IMR-90 (cell line): ENCODE data around the gene MAK. TPM values are rescaled to one million over a fixed set of nuclear protein-coding genes. Genes with fewer than 3 reads are reported as not detected.
"Not testable (repeated sequence)": the region's sequence is repeated elsewhere in the genome, so short reads cannot be mapped to it uniquely, and the experiment has no call there.

ENCODE experiments used
- ATAC-seq: fragments of 200-7000 bp; cut with Tn5 transposase; 2 replicates; pipeline ENCODE4 v1.9.1; 2020; ENCODE audit warnings: low read depth, mild to moderate bottlenecking, moderate library complexity
- BruUV-seq: library from RNA; stranded (reverse); fragments of 400-500 nt; replicated peaks from 2 replicates; lab custom pipeline; 2021; lab: Mats Ljungman, UMichigan
- CTCF ChIA-PET: fragments of 300-600 bp; formaldehyde crosslinking; extraction: SDS; loops from one replicate; lab custom pipeline; 2021; ENCODE audit warnings: antibody characterized with exemption; lab: Yijun Ruan, JAX
- POLR2A ChIA-PET: fragments of 300-600 bp; sonication (Branson Sonifier 250); formaldehyde crosslinking; loops from one replicate; lab custom pipeline; 2022; ENCODE audit warnings: antibody characterized with exemption; ENCODE audit not compliant: unreplicated experiment; lab: Charles Lee
- DNase-seq: peaks from one replicate; pipeline ENCODE4 v3.0.0; 2013
- H2AFZ ChIP-seq: replicated peaks from 2 replicates; pipeline ENCODE3; 2013; ENCODE audit warnings: low read length, mild to moderate bottlenecking; ENCODE audit not compliant: poor library complexity
- H2AK5ac ChIP-seq: 2 replicates; pipeline ENCODE4 v1.6.1; 2013; ENCODE audit warnings: low read depth, low read length, inconsistent platforms
- H2AK9ac ChIP-seq: replicated peaks from 2 replicates; pipeline ENCODE3; 2013; ENCODE audit warnings: mild to moderate bottlenecking, low read depth, low read length, moderate library complexity; ENCODE audit not compliant: poor library complexity
- H2BK120ac ChIP-seq: 2 replicates; pipeline ENCODE4 v1.6.1; 2013; ENCODE audit warnings: low read depth, low read length, inconsistent platforms
- H2BK15ac ChIP-seq: 3 replicates; pipeline ENCODE4 v1.6.1; 2013; ENCODE audit warnings: low read depth, low read length, inconsistent platforms
- H2BK20ac ChIP-seq: 2 replicates; pipeline ENCODE4 v1.6.1; 2013; ENCODE audit warnings: low read depth, mild to moderate bottlenecking, inconsistent platforms, low read length, moderate library complexity
- H2BK5ac ChIP-seq: 2 replicates; pipeline ENCODE4 v1.6.1; 2013; ENCODE audit warnings: mild to moderate bottlenecking, low read depth, low read length, inconsistent platforms; ENCODE audit not compliant: poor library complexity, severe bottlenecking
- H3K14ac ChIP-seq: replicated peaks from 2 replicates; pipeline ENCODE4 v1.6.1; 2013; ENCODE audit warnings: low read depth, low read length, inconsistent platforms
- H3K18ac ChIP-seq: 2 replicates; pipeline ENCODE4 v1.6.1; 2013; ENCODE audit warnings: low read depth, low read length, control low read depth
- H3K23ac ChIP-seq: 2 replicates; pipeline ENCODE4 v1.6.1; 2013; ENCODE audit warnings: low read depth, low read length, inconsistent platforms
- H3K27ac ChIP-seq: 2 replicates; pipeline ENCODE4 v1.5.1; 2013; ENCODE audit warnings: mild to moderate bottlenecking, control low read depth, low read length; ENCODE audit not compliant: insufficient read depth
- H3K27me3 ChIP-seq: 2 replicates; pipeline ENCODE4 v1.6.1; 2013; ENCODE audit warnings: low read length; ENCODE audit not compliant: control insufficient read depth, insufficient read depth
- H3K36me3 ChIP-seq: 2 replicates; pipeline ENCODE4 v1.6.1; 2013; ENCODE audit warnings: low read length, mixed read lengths; ENCODE audit not compliant: control insufficient read depth, insufficient read depth
- H3K4ac ChIP-seq: 2 replicates; pipeline ENCODE4 v1.6.1; 2013; ENCODE audit warnings: low read depth, low read length, inconsistent platforms
- H3K4me1 ChIP-seq: 2 replicates; pipeline ENCODE4 v1.6.1; 2013; ENCODE audit warnings: low read length, mixed read lengths; ENCODE audit not compliant: control insufficient read depth, insufficient read depth
- H3K4me2 ChIP-seq: 2 replicates; pipeline ENCODE4 v1.6.1; 2013; ENCODE audit warnings: low read depth, mild to moderate bottlenecking, control low read depth, low read length, moderate library complexity
- H3K4me3 ChIP-seq: 2 replicates; pipeline ENCODE4 v1.5.1; 2013; ENCODE audit warnings: low read depth, mild to moderate bottlenecking, control low read depth, low read length, moderate library complexity; ENCODE audit not compliant: insufficient read depth
- H3K56ac ChIP-seq: 2 replicates; pipeline ENCODE4 v1.6.1; 2013; ENCODE audit warnings: low read length, inconsistent platforms; ENCODE audit not compliant: insufficient read depth; ENCODE audit errors: extremely low read depth
- H3K79me1 ChIP-seq, 2 experiments: 2 replicates each; pipeline ENCODE4 v1.6.1; 2013; ENCODE audit warnings: low read length in 2 of 2, inconsistent platforms in 1 of 2, low read depth in 1 of 2
- H3K9ac ChIP-seq: 2 replicates; pipeline ENCODE4 v1.6.1; 2013; ENCODE audit warnings: low read depth, low read length, control low read depth
- H3K9me1 ChIP-seq: 2 replicates; pipeline ENCODE4 v1.6.1; 2013; ENCODE audit warnings: low read length, inconsistent platforms; ENCODE audit not compliant: insufficient read depth
- H3K9me3 ChIP-seq: 2 replicates; pipeline ENCODE4 v1.6.1; 2013; ENCODE audit warnings: low read length; ENCODE audit not compliant: control insufficient read depth, insufficient read depth
- H4K20me1 ChIP-seq: 2 replicates; pipeline ENCODE4 v1.6.1; 2013; ENCODE audit warnings: low read length, inconsistent platforms; ENCODE audit not compliant: insufficient read depth
- H4K5ac ChIP-seq: 2 replicates; pipeline ENCODE4 v1.6.1; 2013; ENCODE audit warnings: mild to moderate bottlenecking, low read depth, low read length, control low read depth
- H4K8ac ChIP-seq, 2 experiments: 2 replicates each; pipeline ENCODE4 v1.6.1; 2013; ENCODE audit warnings: low read depth in 2 of 2, low read length in 2 of 2, control low read depth in 1 of 2, inconsistent platforms in 1 of 2
- H4K91ac ChIP-seq: 2 replicates; pipeline ENCODE4 v1.6.1; 2013; ENCODE audit warnings: low read depth, low read length, inconsistent platforms; ENCODE audit not compliant: insufficient read depth
- WGBS, 2 experiments: methylation state at CpG; one replicate each; pipeline versions ENCODE4 v1.1.5 to v1.1.7; 2013; ENCODE audit warnings: missing lambda C conversion rate in 2 of 2; ENCODE audit not compliant: insufficient read length in 1 of 2; ENCODE audit errors: extremely low coverage in 2 of 2; 5-methylcytosine and 5-hydroxymethylcytosine counted together
- dilution Hi-C: fragments of 300-500 bp; cut with HindIII; formaldehyde crosslinking; loops from one replicate; pipeline ENCODE4 v1.14.3; 2018; ENCODE audit warnings: low sequenced_read_pairs; ENCODE audit not compliant: unreplicated experiment
- in situ Hi-C: fragments of 300-500 bp; cut with MboI; formaldehyde crosslinking; loops from 3 replicates; pipeline ENCODE4 v1.14.3; 2019; ENCODE audit warnings: low sequenced_read_pairs, inconsistent platforms, mixed read lengths
- intact Hi-C: fragments of 100-400 bp; cut with micrococcal nuclease; formaldehyde crosslinking; loops from 2 replicates; pipeline ENCODE4 v1.10.0; 2022
- polyA plus RNA-seq, 3 experiments: library from polyadenylated mRNA; depleted of rRNA; stranded (reverse); fragments of >200 nt; gene quantifications; 2 replicates each; pipeline ENCODE4 v1.2.3, GENCODE V29; 2012; ENCODE audit warnings: low replicate concordance in 1 of 3
- total RNA-seq: library from RNA; depleted of rRNA; stranded (reverse); fragments of >200 nt; gene quantifications from 2 replicates; pipeline ENCODE4 v1.2.3, GENCODE V29; 2012

Gene MAK
- total and polyA plus RNA-seq, 2 of the 4 experiments (the other 2 are of a cell fraction): not detected

GRCh38 chr6:10751757-10752156, 86.6 kb downstream of the MAK start:
- H2AK9ac ChIP-seq, H2BK15ac ChIP-seq, H2BK5ac ChIP-seq, H3K4me1 ChIP-seq, intact Hi-C loops, H4K20me1 ChIP-seq, H3K9me1 ChIP-seq, H3K9ac ChIP-seq, DNase-seq, H3K14ac ChIP-seq, H3K56ac ChIP-seq, H3K27ac ChIP-seq, H3K4ac ChIP-seq, in situ Hi-C loops, dilution Hi-C loops, H3K18ac ChIP-seq, H3K9me3 ChIP-seq, H3K4me2 ChIP-seq, H2AFZ ChIP-seq, H4K5ac ChIP-seq, H3K4me3 ChIP-seq, POLR2A ChIA-PET, H4K91ac ChIP-seq, H4K8ac ChIP-seq, ATAC-seq, BruUV-seq, H3K27me3 ChIP-seq, H3K23ac ChIP-seq, H2BK20ac ChIP-seq, CTCF ChIA-PET, H2BK120ac ChIP-seq, H2AK5ac ChIP-seq: not testable (repeated sequence)
- Histone ChIP-seq H3K36me3 (peaks cover 32% of the 10 kb centered on the region), H3K79me1 (peaks cover 45 to 83% of the 10 kb centered on the region in 2 experiments)
- 100% methylated on average over 1 of the region's 5 CpGs; no CpG with 5 or more reads in 1 of the 2 experiments for WGBS, 2 experiments

- intact Hi-C loops, H2AFZ ChIP-seq, H3K4me3 ChIP-seq, DNase-seq, POLR2A ChIA-PET, H2BK5ac ChIP-seq, in situ Hi-C loops, H4K20me1 ChIP-seq, H3K23ac ChIP-seq, H3K4me2 ChIP-seq, H4K8ac ChIP-seq, H2BK15ac ChIP-seq, ATAC-seq, H4K91ac ChIP-seq, H3K9me1 ChIP-seq, H3K4ac ChIP-seq, H2AK5ac ChIP-seq, H3K14ac ChIP-seq, H2AK9ac ChIP-seq, H3K9me3 ChIP-seq, H3K9ac ChIP-seq, H3K18ac ChIP-seq, H3K56ac ChIP-seq, BruUV-seq, H4K5ac ChIP-seq, H3K27me3 ChIP-seq, dilution Hi-C loops, H3K27ac ChIP-seq, H2BK120ac ChIP-seq, H2BK20ac ChIP-seq, H3K4me1 ChIP-seq: not testable (repeated sequence)
- H3K79me1 ChIP-seq: peaks cover 39 to 76% of the 10 kb centered on the region in 2 experiments
- H3K36me3 ChIP-seq: peaks cover 27% of the 10 kb centered on the region
- CTCF ChIA-PET: interaction anchor here (1.7 kb wide), 1 partner anchor 9 kb away, joined by 3 read pairs; no protein-coding TSS in a partner anchor
- 60% methylated on average over 1 of the region's 6 CpGs; no CpG with 5 or more reads in 1 of the 2 experiments for WGBS, 2 experiments
These were observed 87.8 kb downstream of the MAK start for GRCh38 chr6:10750568-10750967.
